GM18507 (cell line): ENCODE measurements around the gene NECTIN4.

ENCODE experiments used
- DNase-seq: peaks from one replicate; pipeline ENCODE4 v3.0.0; 2011; ENCODE audit warnings: low read depth; ENCODE audit not compliant: insufficient read length; ENCODE audit errors: extremely low spot score
- FAIRE-seq: peaks from 2 replicates; lab custom pipeline; 2011; peaks lifted over from hg19 to GRCh38; lab: Jason Lieb, UNC

Gene NECTIN4

DNA sequence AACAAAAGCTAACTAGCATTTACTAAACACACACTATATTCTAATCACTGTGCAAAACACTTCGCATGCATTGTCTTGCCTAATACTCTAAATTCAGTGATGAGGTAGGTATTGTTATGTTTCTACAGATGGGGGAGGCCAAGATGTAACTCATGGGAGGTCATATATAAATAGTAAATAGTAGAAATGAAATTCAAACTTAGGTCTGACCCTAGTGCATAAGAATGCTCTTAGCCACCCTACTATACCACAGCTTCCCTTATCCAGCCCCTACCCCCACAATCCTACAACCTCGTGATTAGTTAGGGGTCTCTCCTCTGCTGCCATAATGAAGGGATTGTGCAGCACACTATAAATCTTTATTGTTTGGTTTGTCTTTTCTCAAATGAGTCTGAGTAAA, 25.2 kb upstream of the NECTIN4 start:
- no peak for FAIRE-seq
- no peak for DNase-seq

DNA sequence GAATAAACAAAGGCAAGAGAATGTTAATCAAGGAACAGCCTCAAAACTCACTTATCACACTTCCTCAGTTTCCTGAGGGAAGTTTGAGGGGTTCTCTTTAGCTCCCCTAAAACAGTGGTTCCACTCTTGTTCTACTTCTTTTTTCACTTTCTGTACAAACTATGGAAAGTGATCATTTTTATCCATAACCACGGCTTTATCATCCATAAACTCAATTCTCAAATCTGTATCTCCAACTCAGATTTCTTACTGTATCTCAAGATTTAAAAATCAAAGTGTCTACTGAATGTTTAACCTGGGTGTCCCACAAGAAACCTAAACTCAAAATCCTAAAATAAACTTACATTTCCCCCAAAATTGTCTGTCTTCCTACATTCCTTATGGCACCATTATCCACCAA, 24.6 kb upstream of the NECTIN4 start:
- FAIRE-seq, result no peak
- no peak for DNase-seq

- FAIRE-seq (no peak), DNase-seq (no peak)
Observed at GRCh38 chr1:161111527-161111926, 22.2 kb upstream of the NECTIN4 start.

- DNase-seq (no peak), FAIRE-seq (no peak)
Observed at GRCh38 chr1:161111117-161111516, 21.8 kb upstream of the NECTIN4 start.

- DNase-seq, result no peak
- no peak for FAIRE-seq
Observed at GRCh38 chr1:161106431-161106830, 17.1 kb upstream of the NECTIN4 start.

DNA sequence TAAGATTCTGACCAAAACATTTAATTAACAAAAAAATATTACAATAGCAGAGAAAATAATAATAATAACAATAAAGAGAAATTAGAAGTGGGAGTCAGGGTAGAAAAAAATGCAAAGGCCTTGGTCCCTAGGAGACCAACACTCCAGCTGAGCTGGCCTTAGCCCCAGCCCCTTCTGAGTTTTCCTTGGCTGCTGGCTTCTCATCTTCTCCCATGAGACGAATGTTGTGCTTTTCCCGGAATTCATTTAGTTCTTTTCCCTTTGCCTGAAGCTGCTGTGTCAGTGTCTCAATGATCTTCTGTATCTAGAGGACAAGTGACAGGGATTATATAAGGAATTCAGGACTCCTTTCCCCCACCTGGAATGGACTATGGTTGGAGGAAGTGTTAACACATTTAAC, 11.2 kb upstream of the NECTIN4 start:
- no peak for FAIRE-seq
- no peak for DNase-seq

DNA sequence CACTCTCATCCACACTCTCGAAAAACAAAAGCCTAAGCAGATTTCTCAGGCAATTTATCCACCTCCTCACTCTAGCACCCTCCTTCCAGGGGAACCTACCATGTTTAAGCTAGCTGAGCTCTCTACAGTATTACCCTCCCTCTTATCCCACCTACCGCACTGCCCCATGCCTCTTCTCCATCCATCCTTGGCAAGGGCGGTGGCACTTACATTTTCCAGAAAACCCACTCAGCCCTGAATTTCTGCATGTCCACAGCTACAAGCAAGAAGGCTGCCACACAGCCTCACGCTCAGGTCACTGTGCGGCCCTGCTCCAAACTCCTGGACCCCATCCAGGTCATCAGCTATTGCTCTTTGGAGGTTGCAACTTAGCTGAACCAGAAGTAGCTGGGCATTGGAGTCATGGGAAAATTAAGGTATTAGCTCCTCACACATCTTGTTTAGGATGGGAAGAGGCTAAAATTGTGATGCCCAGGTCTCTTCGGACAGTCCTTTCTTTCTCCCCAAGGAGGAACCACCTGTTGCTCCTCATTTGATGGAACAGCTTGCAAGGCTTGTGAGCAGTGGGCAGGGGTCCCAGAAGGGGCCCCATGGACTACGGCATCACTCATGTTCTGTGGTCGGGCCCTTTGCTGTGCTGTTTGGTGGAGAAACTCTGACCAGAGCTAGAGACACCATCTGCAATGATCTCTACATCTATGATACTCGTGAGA, 9.9 kb upstream of the NECTIN4 start:
- DNase-seq, result no peak
- no peak for FAIRE-seq

DNA sequence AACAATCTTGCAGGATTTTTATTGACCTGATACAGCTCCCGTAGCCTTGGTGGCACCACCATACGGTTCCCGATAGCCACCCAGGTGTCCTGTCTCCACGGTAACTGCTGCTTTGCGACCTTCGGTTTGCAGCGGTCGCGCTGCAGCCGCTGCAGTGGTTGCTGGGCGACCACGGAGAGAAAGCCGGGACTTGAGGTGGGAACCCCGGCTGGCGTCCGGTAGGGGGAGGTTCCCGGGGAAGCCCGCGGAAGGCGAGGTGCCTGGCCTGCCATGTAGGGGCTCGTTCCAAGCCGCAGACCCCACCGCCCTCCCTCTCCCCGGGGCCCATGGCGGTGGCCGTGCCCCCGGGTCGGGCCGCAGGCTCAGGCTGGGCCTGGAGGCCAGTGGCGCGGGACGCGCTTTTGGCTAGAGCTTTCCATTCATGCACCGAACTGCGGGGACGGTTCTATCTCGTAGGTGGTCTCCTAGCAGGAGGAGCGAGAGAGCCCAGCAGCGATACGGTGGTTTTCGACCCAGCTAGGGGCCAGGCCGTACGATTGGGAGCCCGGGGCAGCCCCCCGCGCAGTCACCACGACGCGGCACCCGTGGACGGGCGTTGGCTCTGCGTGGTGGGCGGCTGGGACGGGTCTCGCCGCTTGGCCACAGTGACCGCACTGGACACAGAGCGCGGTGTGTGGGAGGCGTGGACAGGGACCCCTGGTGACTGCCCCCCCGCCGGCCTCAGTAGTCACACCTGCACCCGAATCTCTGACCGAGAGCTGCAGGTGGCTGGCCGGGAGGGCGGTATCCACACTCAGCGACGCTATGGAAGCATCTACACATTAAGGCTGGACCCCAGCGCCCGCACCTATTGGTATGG, 9.1 kb upstream of the NECTIN4 start, which contains the start of gene KLHDC9:
TSS of gene KLHDC9 (plus strand) at position 152 of the 859 bp plus-strand sequence. CDS start at position 327, 175 bp downstream.
- peak; percentile 88 for DNase-seq
- peak; percentile 95 for FAIRE-seq

DNA sequence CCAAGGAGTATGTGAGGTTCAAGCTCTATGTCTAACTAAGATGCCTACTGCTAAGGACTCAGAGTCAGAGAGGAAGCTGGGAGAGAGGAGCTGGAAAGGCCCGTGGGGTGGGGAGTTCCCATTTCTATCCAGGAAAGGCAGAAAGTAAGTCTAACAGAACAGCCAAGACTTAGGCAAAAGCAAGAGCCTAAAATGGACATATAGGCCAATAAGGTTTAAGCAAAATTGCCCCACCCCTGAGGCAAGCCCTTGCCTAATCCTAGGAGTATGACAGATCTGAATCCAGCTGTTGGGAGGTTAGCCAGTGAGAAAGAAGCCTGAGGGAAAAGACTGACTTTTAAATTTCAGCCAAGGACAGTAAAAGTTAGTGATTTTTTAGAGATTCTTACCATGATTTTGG, 7.2 kb upstream of the NECTIN4 start:
- DNase-seq, result no peak
- FAIRE-seq, result no peak

DNA sequence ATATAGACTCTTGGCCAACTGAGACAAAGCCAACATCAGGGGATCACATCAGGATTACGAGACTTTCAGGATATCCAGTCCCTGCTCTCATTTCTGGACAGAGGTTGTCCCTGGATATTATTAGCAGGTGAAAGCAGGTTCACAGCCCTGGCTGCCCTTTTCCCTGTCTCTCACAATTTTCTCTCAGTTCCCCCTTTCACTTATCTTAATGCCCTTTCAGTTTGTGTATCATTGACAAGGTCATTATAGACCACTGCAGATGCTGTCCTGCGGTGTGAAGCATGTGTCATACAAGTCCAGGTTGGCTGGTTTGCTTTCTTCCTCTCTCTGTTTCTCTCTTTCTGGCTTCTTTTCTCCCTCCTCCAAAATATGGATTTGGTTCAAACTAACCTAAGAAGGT, 6.7 kb upstream of the NECTIN4 start:
- FAIRE-seq, result peak; percentile 73

DNA sequence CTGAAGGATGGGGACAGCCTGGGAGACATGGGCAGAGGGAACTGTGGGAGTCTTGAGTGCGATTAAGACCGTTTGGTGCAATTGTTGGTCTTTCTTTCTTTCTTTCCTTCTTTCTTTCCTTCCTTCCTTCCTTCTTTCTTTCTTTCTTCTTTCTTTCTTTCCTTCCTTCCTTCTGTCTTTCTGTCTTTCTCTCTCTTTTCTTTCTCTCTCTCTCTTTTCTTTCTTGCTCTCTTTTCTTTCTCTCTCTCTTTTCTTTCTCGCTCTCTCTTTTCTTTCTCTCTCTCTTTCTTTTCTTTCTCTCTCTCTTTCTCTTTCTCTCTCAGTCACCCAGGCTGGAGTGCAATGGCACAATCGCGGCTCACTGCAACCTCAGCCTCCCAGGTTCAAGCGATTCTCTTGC, 5.9 kb upstream of the NECTIN4 start:
- FAIRE-seq (no peak), DNase-seq (no peak)

More for the DNA sequence above, 6.7 kb upstream of the NECTIN4 start:
- DNase-seq, result no peak

- DNase-seq (no peak), FAIRE-seq (no peak)
Observed at GRCh38 chr1:161094481-161094880, 5.1 kb upstream of the NECTIN4 start.

DNA sequence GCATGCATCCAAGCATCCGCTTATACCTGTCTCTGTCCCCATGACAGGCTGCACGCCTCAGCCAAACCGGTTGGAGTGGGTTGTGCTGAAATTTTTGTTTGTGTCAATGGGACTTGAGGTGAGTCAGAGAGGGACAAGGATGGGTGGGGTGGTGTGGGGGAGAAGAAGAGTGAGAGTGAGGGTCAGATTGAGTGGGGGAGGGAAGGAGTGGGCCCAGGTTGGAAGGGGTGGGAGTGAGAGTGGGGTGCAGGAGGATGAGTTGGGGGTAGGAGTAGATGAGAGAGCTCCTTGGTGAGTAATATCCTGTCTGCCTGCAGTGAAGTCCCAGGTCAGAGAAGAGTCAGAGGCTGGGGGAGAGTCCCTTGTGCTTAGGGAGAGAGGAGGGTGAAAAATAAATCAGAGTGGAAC, 3.3 kb upstream of the NECTIN4 start:
- no peak for DNase-seq
- no peak for FAIRE-seq

DNA sequence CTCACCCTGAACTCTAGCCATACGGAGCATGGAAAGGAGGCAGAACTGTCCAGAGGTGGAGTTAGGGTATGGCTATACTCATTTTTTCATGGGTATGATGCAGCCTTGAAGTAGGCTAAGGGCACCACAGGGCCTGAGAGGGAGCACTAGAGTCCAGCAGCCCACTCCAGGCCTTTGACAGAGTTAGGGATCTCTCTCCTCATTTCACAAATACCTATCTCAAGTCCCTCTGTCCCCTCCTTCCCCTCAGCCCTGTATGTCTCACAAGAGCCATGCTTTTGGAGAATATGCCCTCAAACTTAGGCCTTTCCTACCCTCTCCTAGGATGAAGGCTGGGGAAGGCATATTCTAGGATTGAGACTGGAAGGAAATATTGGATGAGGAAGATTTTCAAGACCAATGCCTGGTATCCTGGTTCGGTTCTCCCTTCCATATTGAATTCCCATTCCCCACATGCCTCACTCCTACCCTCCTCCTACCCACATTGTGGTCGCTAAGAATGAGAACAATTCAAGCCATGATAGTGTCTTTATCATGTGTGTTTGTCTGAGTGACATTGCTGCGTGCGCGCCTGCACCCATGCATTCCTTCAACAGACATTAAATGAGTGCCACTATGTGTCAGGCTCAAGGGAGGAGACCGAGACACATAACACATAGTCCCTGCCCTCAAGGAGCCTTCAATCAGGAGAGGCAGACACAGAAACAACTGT, 2.6 kb upstream of the NECTIN4 start:
- no peak for FAIRE-seq

GRCh38 chr1:161091093-161091492, 1.7 kb upstream of the NECTIN4 start:
- FAIRE-seq (no peak), DNase-seq (no peak)

More for the DNA sequence above, 2.6 kb upstream of the NECTIN4 start:
- DNase-seq, result no peak

DNA sequence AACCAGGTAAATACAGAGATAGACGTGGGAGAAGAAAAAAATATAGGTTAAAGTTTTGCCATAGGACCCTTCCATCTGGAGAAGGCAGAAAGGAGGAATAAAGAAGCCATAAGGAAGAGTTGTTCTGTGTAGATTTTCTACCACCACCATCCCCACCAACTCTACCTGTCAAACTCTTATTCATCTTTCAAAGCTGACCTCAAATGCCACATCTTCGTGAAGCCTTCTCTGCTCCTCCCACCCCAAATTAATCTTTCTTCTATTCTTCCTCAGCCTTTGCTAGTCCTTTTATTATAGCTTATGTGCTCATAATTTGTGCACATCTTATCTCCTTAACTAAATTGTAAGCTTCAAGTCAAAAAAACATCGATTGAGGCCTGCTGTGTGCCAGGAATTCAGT, 1.3 kb upstream of the NECTIN4 start:
- no peak for FAIRE-seq
- DNase-seq, result no peak

- no peak for DNase-seq
- FAIRE-seq, result no peak
Observed at GRCh38 chr1:161089938-161090337, 580 bp upstream of the NECTIN4 start.

DNA sequence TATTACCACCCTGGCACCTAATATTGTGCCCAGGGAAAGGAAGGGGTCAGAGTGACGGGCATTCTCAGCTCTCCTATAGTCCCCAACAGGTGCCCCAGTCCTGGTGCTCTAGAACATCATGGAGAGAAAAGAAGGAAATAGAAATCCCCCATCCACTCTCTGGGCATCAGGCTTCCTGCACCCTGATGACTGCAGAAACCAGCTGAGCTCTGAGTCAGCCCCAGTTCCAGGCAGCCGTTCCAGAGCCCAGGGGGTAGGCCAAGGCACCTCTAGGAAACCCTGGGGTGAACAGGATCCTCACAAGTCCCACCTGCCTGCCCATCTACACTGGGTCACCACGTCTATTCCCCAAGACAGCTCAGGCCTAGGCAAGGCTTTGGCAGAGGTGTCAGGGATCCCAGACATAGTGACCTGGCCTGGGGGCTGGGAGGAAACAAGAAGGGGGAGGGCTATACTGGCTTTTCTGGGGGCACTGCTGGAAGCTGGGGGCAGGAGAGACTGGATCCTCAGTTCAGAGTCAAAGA, 709 bp downstream of the NECTIN4 start:
- no peak for DNase-seq
- FAIRE-seq, result no peak

- DNase-seq, result no peak
- FAIRE-seq, result no peak
Observed at GRCh38 chr1:161086457-161086856, 2.9 kb downstream of the NECTIN4 start.

- DNase-seq (no peak), FAIRE-seq (no peak)
Observed at GRCh38 chr1:161085165-161085564, 4.2 kb downstream of the NECTIN4 start.
